ENCODE data around the gene PBX2.

The PBX2 gene

GRCh38 chr6:32200711-32201475 lies 10.9 kb upstream of the PBX2 start:
- Mint-ChIP-seq H3K9me3 (no peaks in the 10 kb centered on the region), H3K4me3 (no peak overlapping the region), H3K4me1 (peaks cover 37% of the 10 kb centered on the region), H3K27me3 (ENCODE audit: low read depth, poor library complexity) (peaks cover 12% of the 10 kb centered on the region), H3K27ac (no peak overlapping the region), H3K36me3 (ENCODE audit: low read depth) (no peaks in the 10 kb centered on the region)
- no peak for TF ChIP-seq CTCF (IDR thresholded peaks at IDR 0.05)
- no peak for DNase-seq

DNA sequence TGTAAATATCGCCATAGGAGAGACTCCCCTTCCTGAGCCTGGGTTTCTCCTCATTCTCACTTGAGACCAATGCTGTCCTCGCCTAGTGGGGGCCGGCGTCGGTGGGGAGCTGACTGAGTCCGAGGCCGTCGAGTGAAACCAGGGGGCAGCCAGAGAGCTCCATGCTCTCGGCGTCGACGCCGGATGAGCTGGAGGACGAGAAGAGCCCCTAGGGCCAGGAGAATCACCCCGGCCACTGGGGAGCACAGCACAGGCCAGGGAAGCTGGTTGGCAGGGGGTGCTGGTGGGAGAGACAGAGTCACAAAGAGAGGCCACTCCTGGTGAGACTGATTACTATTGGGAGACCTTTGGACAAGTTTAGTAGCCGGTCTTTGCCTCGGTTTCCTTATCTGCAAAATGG lies 8.9 kb upstream of the PBX2 start:
- no peak overlapping the region for H3K4me3 Mint-ChIP-seq
- peaks cover 47% of the 10 kb centered on the region for H3K4me1 Mint-ChIP-seq
- no peak overlapping the region for H3K27ac Mint-ChIP-seq

DNA sequence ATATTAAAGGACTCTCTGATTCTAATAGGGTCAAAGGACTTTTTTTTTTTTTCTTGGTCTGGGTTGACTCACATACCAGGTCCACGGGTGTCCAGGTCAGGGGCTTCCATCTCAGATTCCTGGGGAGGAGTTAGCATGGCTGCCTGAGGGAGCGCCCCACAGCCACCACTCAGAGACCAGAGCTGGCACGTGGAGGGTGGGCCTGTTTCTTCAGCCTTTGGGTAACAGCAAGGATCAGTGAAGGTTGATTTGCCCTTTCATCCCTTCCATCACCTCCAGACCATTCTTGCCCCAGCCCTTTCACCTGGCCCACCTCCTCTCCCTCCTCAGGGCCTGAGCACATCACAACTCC lies 8.3 kb upstream of the PBX2 start:
- Mint-ChIP-seq H3K36me3 (ENCODE audit: low read depth) (no peaks in the 10 kb centered on the region), H3K9me3 (no peaks in the 10 kb centered on the region), H3K4me3 (no peak overlapping the region), H3K27ac (no peak overlapping the region), H3K27me3 (ENCODE audit: low read depth, poor library complexity) (peaks cover 3% of the 10 kb centered on the region), H3K4me1 (peaks cover 49% of the 10 kb centered on the region)
- no peak for TF ChIP-seq CTCF (IDR thresholded peaks at IDR 0.05)
- DNase-seq = no peak

More for the DNA sequence above, 8.9 kb upstream of the PBX2 start:
- no peak for TF ChIP-seq CTCF (IDR thresholded peaks at IDR 0.05)
- Mint-ChIP-seq H3K27me3 (ENCODE audit: low read depth, poor library complexity) (peaks cover 7% of the 10 kb centered on the region), H3K9me3 (no peaks in the 10 kb centered on the region), H3K36me3 (ENCODE audit: low read depth) (no peaks in the 10 kb centered on the region)
- no peak for DNase-seq

- H3K27ac Mint-ChIP-seq = peak overlapping the region; percentile 100
- H3K4me3 Mint-ChIP-seq = peak overlapping the region; percentile 90
- H3K4me1 Mint-ChIP-seq = peaks cover 60% of the 10 kb centered on the region
- peaks cover 2% of the 10 kb centered on the region for H3K27me3 Mint-ChIP-seq (ENCODE audit: low read depth, poor library complexity)
- no peaks in the 10 kb centered on the region for H3K36me3 Mint-ChIP-seq (ENCODE audit: low read depth)
- TF ChIP-seq CTCF (IDR thresholded peaks at IDR 0.05) = no peak
- no peaks in the 10 kb centered on the region for H3K9me3 Mint-ChIP-seq
- no peak for DNase-seq
Observed at GRCh38 chr6:32196682-32197616, 6.9 kb upstream of the PBX2 start.

GRCh38 chr6:32195902-32196681 lies 6.1 kb upstream of the PBX2 start:
- Mint-ChIP-seq H3K27me3 (ENCODE audit: low read depth, poor library complexity) (peaks cover 2% of the 10 kb centered on the region), H3K36me3 (ENCODE audit: low read depth) (no peaks in the 10 kb centered on the region), H3K4me3 (peak overlapping the region; percentile 90), H3K9me3 (no peaks in the 10 kb centered on the region), H3K4me1 (peaks cover 68% of the 10 kb centered on the region), H3K27ac (peak overlapping the region; percentile 100)
- TF ChIP-seq CTCF (IDR thresholded peaks at IDR 0.05) = no peak
- peak; percentile 80 for DNase-seq

Measured in nephron progenitor cell (in vitro differentiated cells).